ENCODE results near the gene MPHOSPH9.

MPHOSPH9 gene

GRCh38 chr12:123232807-123233504, at the start of gene MPHOSPH9, which contains the start of gene MTRFR:
TSS of gene MPHOSPH9 (minus strand) at chr12:123233141. CDS start at chr12:123230364, 2,777 bp downstream.
TSS of gene MTRFR (plus strand) at chr12:123233436. CDS start at chr12:123253675, 20,239 bp downstream.
- peak; percentile 97 for DNase-seq

- no peak for DNase-seq
These were observed 49.2 kb upstream of the MPHOSPH9 start for GRCh38 chr12:123282111-123282510.

GRCh38 chr12:123280971-123281370, 48.0 kb upstream of the MPHOSPH9 start:
- no peak for DNase-seq

- DNase-seq = no peak
These were observed 45.2 kb upstream of the MPHOSPH9 start for GRCh38 chr12:123278101-123278627.

GRCh38 chr12:123273166-123273565, 40.2 kb upstream of the MPHOSPH9 start:
- no peak for DNase-seq

- peak; percentile 81 for DNase-seq
These were observed 38.2 kb upstream of the MPHOSPH9 start for GRCh38 chr12:123271001-123271668.

GRCh38 chr12:123270214-123271000, 37.5 kb upstream of the MPHOSPH9 start:
- DNase-seq = peak; percentile 34

- no peak for DNase-seq
These were observed 36.9 kb upstream of the MPHOSPH9 start for GRCh38 chr12:123269896-123270213.

- peak; percentile 36 for DNase-seq
These were observed 36.5 kb upstream of the MPHOSPH9 start for GRCh38 chr12:123269395-123269892.

GRCh38 chr12:123268850-123269249, 35.9 kb upstream of the MPHOSPH9 start:
- no peak for DNase-seq

GRCh38 chr12:123267991-123268843, 35.3 kb upstream of the MPHOSPH9 start:
- DNase-seq = no peak

GRCh38 chr12:123267335-123267920, 34.5 kb upstream of the MPHOSPH9 start:
- DNase-seq = no peak

- no peak for DNase-seq
These were observed 33.8 kb upstream of the MPHOSPH9 start for GRCh38 chr12:123266679-123267277.

- no peak for DNase-seq
These were observed 33.1 kb upstream of the MPHOSPH9 start for GRCh38 chr12:123265851-123266678.

- no peak for DNase-seq
These were observed 31.7 kb upstream of the MPHOSPH9 start for GRCh38 chr12:123264642-123265041.

GRCh38 chr12:123263196-123263817, 30.4 kb upstream of the MPHOSPH9 start:
- no peak for DNase-seq

- DNase-seq = no peak
These were observed 28.3 kb upstream of the MPHOSPH9 start for GRCh38 chr12:123261196-123261595.

- no peak for DNase-seq
These were observed 27.1 kb upstream of the MPHOSPH9 start for GRCh38 chr12:123260081-123260480.

GRCh38 chr12:123258593-123258992, 25.7 kb upstream of the MPHOSPH9 start:
- DNase-seq = no peak

GRCh38 chr12:123254853-123255446, 22.0 kb upstream of the MPHOSPH9 start:
- no peak for DNase-seq

Data from activated CD4-positive, CD25-positive, alpha-beta regulatory T cell treated with anti-CD3 and anti-CD28 coated beads, Interleukin-2, amount 50 U/mL, for 72 hours (primary cell).